CD4-positive, alpha-beta memory T cell (primary cell): ENCODE measurements around the gene CPNE8. TPM values are rescaled to one million over a fixed set of nuclear protein-coding genes. Genes with fewer than 3 reads are reported as not detected.
A peak's percentile ranks its signal among the peaks of the same experiment; 100 is the strongest.

ENCODE experiments used
- CTCF ChIA-PET: fragments of 350-600 bp; sonication (Branson Sonifier 250); formaldehyde crosslinking; loops from one replicate; lab custom pipeline; 2021; ENCODE audit warnings: inconsistent platforms; ENCODE audit not compliant: partially characterized antibody; lab: Charles Lee
- POLR2A ChIA-PET: fragments of 350-600 bp; sonication (Branson Sonifier 250); formaldehyde crosslinking; loops from one replicate; lab custom pipeline; 2021; ENCODE audit not compliant: partially characterized antibody; lab: Charles Lee
- DNase-seq, 5 donors: peaks; one replicate each; pipeline versions ENCODE4 v3.0.0 to v3.0.0-alpha.2; 2020 to 2022; ENCODE audit warnings: mixed read lengths in 1 of 5
- H3K27ac ChIP-seq: one replicate; pipeline ENCODE4 v1.7.0; 2013; ENCODE audit warnings: low read depth, low read length
- H3K27me3 ChIP-seq: 2 replicates; pipeline ENCODE4 v1.7.0; 2013; ENCODE audit warnings: mild to moderate bottlenecking, low read length, moderate library complexity; ENCODE audit not compliant: insufficient read depth
- H3K36me3 ChIP-seq: 2 replicates; pipeline ENCODE4 v1.7.0; 2013; ENCODE audit warnings: mild to moderate bottlenecking, low read length, moderate library complexity; ENCODE audit not compliant: insufficient read depth
- H3K4me1 ChIP-seq: 2 replicates; pipeline ENCODE4 v1.7.0; 2013; ENCODE audit warnings: mild to moderate bottlenecking, low read length, moderate library complexity; ENCODE audit not compliant: insufficient read depth
- H3K4me3 ChIP-seq, 2 donors: one replicate each; pipeline ENCODE4 v1.7.0; 2013; ENCODE audit warnings: low read length in 2 of 2, mild to moderate bottlenecking in 1 of 2
- H3K9me3 ChIP-seq, 2 donors: one replicate each; pipeline ENCODE4 v1.7.0; 2013; ENCODE audit warnings: low read length in 2 of 2, control low read depth in 1 of 2; ENCODE audit not compliant: control insufficient read depth in 1 of 2
- H3K27ac Mint-ChIP-seq, 7 donors: one replicate each; pipeline ENCODE4 v1.8.0; 2020 to 2021; ENCODE audit warnings: mixed read lengths in 7 of 7, mild to moderate bottlenecking in 6 of 7, inconsistent platforms in 3 of 7, moderate library complexity in 3 of 7
- H3K27me3 Mint-ChIP-seq, 2 donors: one replicate each; pipeline ENCODE4 v1.8.0; 2020 to 2021; ENCODE audit warnings: mixed read lengths in 2 of 2
- H3K36me3 Mint-ChIP-seq, 2 donors: one replicate each; pipeline ENCODE4 v1.8.0; 2020 to 2021; ENCODE audit warnings: mixed read lengths in 2 of 2, inconsistent platforms in 1 of 2, mild to moderate bottlenecking in 1 of 2
- H3K4me1 Mint-ChIP-seq, 4 donors: one replicate each; pipeline ENCODE4 v1.8.0; 2020 to 2021; ENCODE audit warnings: mixed read lengths in 4 of 4, mild to moderate bottlenecking in 1 of 4
- H3K4me3 Mint-ChIP-seq, 8 donors: one replicate each; pipeline ENCODE4 v1.8.0; 2020 to 2021; ENCODE audit warnings: mixed read lengths in 8 of 8, mild to moderate bottlenecking in 7 of 8, moderate library complexity in 6 of 8, inconsistent platforms in 3 of 8
- H3K9me3 Mint-ChIP-seq, 8 donors: one replicate each; pipeline ENCODE4 v1.8.0; 2020 to 2021; ENCODE audit warnings: mixed read lengths in 8 of 8, mild to moderate bottlenecking in 5 of 8, inconsistent platforms in 3 of 8, moderate library complexity in 1 of 8
- intact Hi-C: fragments of 100-400 bp; cut with micrococcal nuclease; formaldehyde crosslinking; loops from one replicate; pipeline ENCODE4 v1.15.1; 2023
- polyA plus RNA-seq, 2 donors: library from polyadenylated mRNA; unstranded; fragments of 300-500 nt; fragmentation: Illumina TruSeq; gene quantifications; one replicate each; pipeline ENCODE4 v1.2.3, GENCODE V29; 2021
- total RNA-seq, 2 experiments: library from RNA; stranded (reverse); gene quantifications; one replicate each; pipeline ENCODE4 v1.2.3, GENCODE V29; 2021

The CPNE8 gene
- total and polyA plus RNA-seq, 4 experiments from 2014 or later: 1.2 to 5.1 (median 2.9) TPM

DNA sequence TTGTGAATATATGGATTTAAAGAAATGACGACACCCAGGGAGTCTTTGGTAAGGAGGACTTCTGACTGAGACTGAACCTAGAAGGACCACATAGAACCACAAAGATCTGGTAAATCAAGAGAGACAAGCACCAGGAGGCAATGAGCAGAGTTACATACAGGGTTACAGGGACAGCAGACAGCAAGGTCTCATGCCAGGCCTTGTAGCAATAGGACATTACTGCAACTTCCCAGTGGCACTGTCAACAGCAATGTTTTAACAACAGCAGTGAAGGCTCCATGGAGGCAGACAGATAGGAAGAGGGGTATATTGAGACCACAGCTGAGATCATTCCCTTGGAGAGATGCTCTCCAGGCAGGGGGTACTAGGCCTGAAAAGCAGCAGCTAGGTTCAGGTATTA lies 18.5 kb downstream of the CPNE8 start:
- no peaks in the 10 kb centered on the region for H3K36me3 ChIP-seq
- no peaks in the 10 kb centered on the region for H3K27me3 ChIP-seq
- DNase-seq: no peak
- Mint-ChIP-seq H3K27ac (no peak overlapping the region), H3K4me1 (peaks cover 0 to 5% (median 1%) of the 10 kb centered on the region in 4 donors), H3K27me3 (no peaks in the 10 kb centered on the region), H3K4me3 (no peak overlapping the region), H3K36me3 (no peaks in the 10 kb centered on the region), H3K9me3 (peaks cover 0 to 4% (median 0%) of the 10 kb centered on the region in 8 donors)
- ChIA-PET POLR2A (no interaction called here), CTCF (no interaction called here)
- no peak overlapping the region for H3K27ac ChIP-seq
- no peak overlapping the region for H3K4me3 ChIP-seq
- intact Hi-C loops: no loop called here
- no peaks in the 10 kb centered on the region for H3K9me3 ChIP-seq
- no peaks in the 10 kb centered on the region for H3K4me1 ChIP-seq

DNA sequence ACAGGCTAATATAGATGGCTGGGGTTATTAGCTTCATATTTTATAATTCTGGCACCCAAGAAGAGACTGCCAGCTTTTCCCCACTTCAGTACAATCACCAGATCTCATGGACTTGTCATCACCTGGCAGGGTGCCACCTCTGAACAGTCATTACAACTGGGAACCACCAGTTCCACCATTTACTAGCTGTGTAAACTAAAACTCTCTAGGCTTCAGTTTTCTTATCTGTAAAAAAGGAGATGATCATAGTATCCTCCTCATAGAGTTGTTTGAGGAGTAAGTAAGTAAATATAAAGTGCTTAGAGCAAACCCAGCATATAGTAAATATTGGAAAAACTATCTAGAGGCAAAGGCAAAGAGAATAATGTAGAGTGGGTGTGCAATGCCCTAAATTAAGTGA lies 19.3 kb downstream of the CPNE8 start:
- no peaks in the 10 kb centered on the region for H3K9me3 ChIP-seq
- Mint-ChIP-seq H3K27ac (peak overlapping the region in 1 of 7 donors; percentile 44), H3K4me3 (no peak overlapping the region), H3K9me3 (peaks cover 0 to 4% (median 0%) of the 10 kb centered on the region in 8 donors), H3K36me3 (no peaks in the 10 kb centered on the region), H3K27me3 (no peaks in the 10 kb centered on the region), H3K4me1 (peaks cover 0 to 5% (median 1%) of the 10 kb centered on the region in 4 donors)
- no peak overlapping the region for H3K27ac ChIP-seq
- no peak overlapping the region for H3K4me3 ChIP-seq
- ChIA-PET CTCF (no interaction called here), POLR2A (no interaction called here)
- no peaks in the 10 kb centered on the region for H3K4me1 ChIP-seq
- no peak for DNase-seq
- intact Hi-C loops: no loop called here
- no peaks in the 10 kb centered on the region for H3K36me3 ChIP-seq
- no peaks in the 10 kb centered on the region for H3K27me3 ChIP-seq

DNA sequence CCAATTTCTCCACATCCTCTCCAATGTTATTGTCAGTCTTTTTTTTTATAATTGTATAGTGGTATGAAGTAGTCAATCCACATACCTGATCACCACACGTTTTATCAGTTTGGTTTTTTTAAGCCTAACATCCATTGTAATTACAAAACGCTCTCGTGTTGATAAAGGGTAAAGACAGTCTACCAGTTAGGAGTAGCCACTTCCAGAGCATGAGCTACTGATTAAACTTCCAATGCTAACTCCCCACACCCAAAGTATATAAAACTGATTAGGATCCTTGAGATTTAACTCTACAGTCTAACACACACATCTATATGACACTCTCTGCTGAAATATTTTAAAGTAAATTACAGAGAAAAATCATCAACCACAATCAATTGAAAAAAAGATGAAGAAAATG lies 20.7 kb downstream of the CPNE8 start:
- H3K27ac ChIP-seq: no peak overlapping the region
- no peak for DNase-seq
- H3K27ac Mint-ChIP-seq: no peak overlapping the region
- intact Hi-C loops: loop anchor here (1.0 kb wide), 1 partner anchor 39 kb away; no protein-coding TSS in a partner anchor
- peaks cover 0 to 5% (median 1%) of the 10 kb centered on the region in 4 donors for H3K4me1 Mint-ChIP-seq
- POLR2A ChIA-PET: no interaction called here
- peaks cover 0 to 4% (median 0%) of the 10 kb centered on the region in 8 donors for H3K9me3 Mint-ChIP-seq
- no peaks in the 10 kb centered on the region for H3K9me3 ChIP-seq
- H3K4me3 Mint-ChIP-seq: no peak overlapping the region
- no peaks in the 10 kb centered on the region for H3K36me3 Mint-ChIP-seq
- no peaks in the 10 kb centered on the region for H3K27me3 Mint-ChIP-seq
- no peaks in the 10 kb centered on the region for H3K4me1 ChIP-seq
- CTCF ChIA-PET: interaction anchor here (1.2 kb wide), 1 partner anchor 22 kb away, joined by 3 read pairs; no protein-coding TSS in a partner anchor
- no peaks in the 10 kb centered on the region for H3K36me3 ChIP-seq
- H3K27me3 ChIP-seq: no peaks in the 10 kb centered on the region
- H3K4me3 ChIP-seq: no peak overlapping the region

DNA sequence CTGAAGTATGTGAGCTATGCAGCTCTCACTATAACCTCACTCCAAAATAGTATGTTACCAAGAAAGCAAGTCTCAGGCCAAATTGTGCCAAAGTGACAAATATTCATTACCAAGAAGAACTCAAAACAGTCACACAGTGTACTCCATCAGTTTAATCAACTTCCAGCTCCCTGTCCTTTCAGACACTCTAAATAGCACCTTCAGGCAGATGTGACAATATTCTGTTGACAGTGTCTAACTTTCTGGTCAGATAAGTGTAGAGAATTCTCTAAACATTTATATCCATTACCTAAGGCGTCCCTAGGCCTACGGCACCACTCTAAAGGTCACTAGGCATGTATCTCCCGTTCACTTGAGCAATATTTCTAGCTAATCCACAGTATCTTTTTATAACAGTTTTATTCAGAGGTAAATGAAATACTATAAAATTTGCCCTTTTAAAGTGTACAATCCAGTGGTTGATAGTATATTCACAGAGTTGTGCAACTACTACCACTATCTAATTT lies 21.7 kb downstream of the CPNE8 start:
- no peaks in the 10 kb centered on the region for H3K4me1 Mint-ChIP-seq
- peaks cover 0 to 4% (median 0%) of the 10 kb centered on the region in 8 donors for H3K9me3 Mint-ChIP-seq
- no peak for DNase-seq
- H3K4me3 ChIP-seq: no peak overlapping the region
- H3K36me3 Mint-ChIP-seq: no peaks in the 10 kb centered on the region
- H3K27me3 Mint-ChIP-seq: no peaks in the 10 kb centered on the region
- POLR2A ChIA-PET: no interaction called here
- no peaks in the 10 kb centered on the region for H3K36me3 ChIP-seq
- H3K27me3 ChIP-seq: no peaks in the 10 kb centered on the region
- H3K4me3 Mint-ChIP-seq: no peak overlapping the region
- no peaks in the 10 kb centered on the region for H3K9me3 ChIP-seq
- H3K27ac Mint-ChIP-seq: no peak overlapping the region
- H3K27ac ChIP-seq: no peak overlapping the region
- CTCF ChIA-PET: no interaction called here
- H3K4me1 ChIP-seq: no peaks in the 10 kb centered on the region
- intact Hi-C loops: no loop called here

DNA sequence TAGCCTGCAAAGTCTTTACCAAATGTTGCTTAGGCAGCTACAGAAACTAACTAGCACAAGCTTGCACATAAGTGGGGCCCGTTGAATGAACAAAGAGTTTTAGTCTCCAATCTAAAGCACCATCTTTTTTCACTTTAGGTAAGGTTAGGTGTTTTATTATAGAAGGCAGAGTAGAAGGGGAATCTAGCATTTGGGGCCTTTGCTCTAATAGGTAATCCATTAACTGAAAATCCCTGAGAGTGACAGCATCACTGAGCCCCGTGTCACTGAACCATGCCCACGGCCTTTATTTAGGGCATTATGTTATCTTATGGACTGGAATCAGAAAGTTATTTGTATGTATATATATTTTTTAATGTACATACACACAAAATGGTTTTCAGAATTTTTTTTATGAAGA lies 25.1 kb downstream of the CPNE8 start:
- no peak for DNase-seq
- H3K4me3 Mint-ChIP-seq: no peak overlapping the region
- peaks cover 0 to 4% (median 0%) of the 10 kb centered on the region in 8 donors for H3K9me3 Mint-ChIP-seq
- intact Hi-C loops: no loop called here
- Histone ChIP-seq H3K36me3 (no peaks in the 10 kb centered on the region), H3K4me3 (no peak overlapping the region), H3K9me3 (no peaks in the 10 kb centered on the region), H3K27me3 (no peaks in the 10 kb centered on the region), H3K27ac (no peak overlapping the region), H3K4me1 (no peaks in the 10 kb centered on the region)
- H3K36me3 Mint-ChIP-seq: no peaks in the 10 kb centered on the region
- no peak overlapping the region for H3K27ac Mint-ChIP-seq
- H3K4me1 Mint-ChIP-seq: peaks cover 0 to 2% (median under 1%) of the 10 kb centered on the region in 4 donors
- ChIA-PET POLR2A (no interaction called here), CTCF (no interaction called here)
- H3K27me3 Mint-ChIP-seq: no peaks in the 10 kb centered on the region

DNA sequence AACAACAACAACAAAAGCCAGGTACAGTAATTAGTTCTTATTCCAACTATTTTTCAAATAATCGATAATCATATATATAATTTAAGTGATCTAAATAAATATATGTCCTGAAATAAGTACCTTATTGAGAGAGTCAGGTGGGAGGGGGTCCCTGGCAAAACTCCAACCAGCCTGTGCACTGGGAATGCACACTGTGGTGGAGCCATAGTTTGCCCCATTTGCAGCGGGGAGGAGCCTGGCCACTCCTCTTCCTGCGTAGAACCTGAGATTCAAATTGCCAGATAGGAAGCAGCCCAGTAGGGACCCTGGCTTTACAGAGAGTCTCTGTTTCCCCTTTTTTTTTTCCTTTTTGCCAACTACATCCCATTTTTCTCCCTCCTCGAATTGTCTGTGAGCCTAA lies 26.4 kb downstream of the CPNE8 start:
- Histone ChIP-seq H3K27me3 (no peaks in the 10 kb centered on the region), H3K36me3 (no peaks in the 10 kb centered on the region), H3K27ac (no peak overlapping the region), H3K4me1 (no peaks in the 10 kb centered on the region), H3K4me3 (no peak overlapping the region), H3K9me3 (no peaks in the 10 kb centered on the region)
- POLR2A ChIA-PET: no interaction called here
- no peak for DNase-seq
- intact Hi-C loops: no loop called here
- H3K4me1 Mint-ChIP-seq: peaks cover 0 to 2% (median under 1%) of the 10 kb centered on the region in 4 donors
- no peak overlapping the region for H3K4me3 Mint-ChIP-seq
- CTCF ChIA-PET: no interaction called here
- H3K27me3 Mint-ChIP-seq: no peaks in the 10 kb centered on the region
- peaks cover 0 to 3% (median 0%) of the 10 kb centered on the region in 8 donors for H3K9me3 Mint-ChIP-seq
- H3K36me3 Mint-ChIP-seq: peaks cover 0 to 3% of the 10 kb centered on the region in 2 donors
- no peak overlapping the region for H3K27ac Mint-ChIP-seq

DNA sequence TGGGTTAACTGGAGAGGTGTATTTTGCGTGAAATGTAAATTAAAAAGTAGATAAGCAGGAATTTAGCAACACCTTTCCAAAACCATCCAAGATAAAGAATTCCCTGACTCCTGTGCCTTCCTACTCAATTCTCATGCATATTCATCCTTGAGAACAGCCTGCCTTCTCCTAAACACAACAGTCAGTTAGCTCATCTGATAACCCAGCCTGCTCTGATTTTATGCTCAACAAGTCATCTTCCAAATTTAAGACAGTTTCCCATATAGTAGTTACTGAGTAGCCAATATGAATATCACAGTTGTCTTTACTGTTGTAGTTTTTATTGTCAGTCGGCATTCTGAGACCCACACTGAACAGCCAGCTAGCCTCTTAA lies 27.1 kb downstream of the CPNE8 start:
- Histone ChIP-seq H3K4me1 (no peaks in the 10 kb centered on the region), H3K27ac (no peak overlapping the region), H3K9me3 (no peaks in the 10 kb centered on the region), H3K36me3 (no peaks in the 10 kb centered on the region), H3K4me3 (no peak overlapping the region), H3K27me3 (no peaks in the 10 kb centered on the region)
- H3K36me3 Mint-ChIP-seq: peaks cover 0 to 4% of the 10 kb centered on the region in 2 donors
- no peaks in the 10 kb centered on the region for H3K9me3 Mint-ChIP-seq
- H3K4me1 Mint-ChIP-seq: peaks cover 0 to 2% (median under 1%) of the 10 kb centered on the region in 4 donors
- intact Hi-C loops: no loop called here
- H3K27me3 Mint-ChIP-seq: no peaks in the 10 kb centered on the region
- POLR2A ChIA-PET: no interaction called here
- CTCF ChIA-PET: no interaction called here
- no peak overlapping the region for H3K27ac Mint-ChIP-seq
- no peak overlapping the region for H3K4me3 Mint-ChIP-seq
- DNase-seq: no peak
